Nephron (organoid): Measurements from ENCODE around the gene SHTN1.

Source experiments
- H3K27ac Mint-ChIP-seq, 3 experiments: 2 replicates each; pipeline ENCODE4 v1.8.0; 2020; ENCODE audit warnings: mixed read lengths in 3 of 3, mild to moderate bottlenecking in 2 of 3, moderate library complexity in 1 of 3
- H3K27me3 Mint-ChIP-seq: 2 replicates; pipeline ENCODE4 v1.8.0; 2021; ENCODE audit warnings: low read depth, mild to moderate bottlenecking, moderate library complexity, mixed read lengths
- H3K36me3 Mint-ChIP-seq: 2 replicates; pipeline ENCODE4 v1.8.0; 2020; ENCODE audit warnings: low read depth, mixed read lengths
- H3K4me1 Mint-ChIP-seq: 2 replicates; pipeline ENCODE4 v1.8.0; 2020; ENCODE audit warnings: mixed read lengths
- H3K4me3 Mint-ChIP-seq, 3 experiments: 2 replicates each; pipeline ENCODE4 v1.8.0; 2020; ENCODE audit warnings: mild to moderate bottlenecking in 3 of 3, mixed read lengths in 3 of 3, moderate library complexity in 2 of 3
- H3K9me3 Mint-ChIP-seq: 2 replicates; pipeline ENCODE4 v1.8.0; 2020; ENCODE audit warnings: mixed read lengths
- TF ChIP-seq, protein P1 (sequence below), 3 experiments: fragments of 200-600 bp; sonication (generic); IDR thresholded peaks; one replicate each; pipeline ENCODE4 v1.5.0; 2021; ENCODE audit warnings: antibody characterized with exemption in 3 of 3; ENCODE audit not compliant: unreplicated experiment in 3 of 3

The SHTN1 gene

GRCh38 chr10:117005527-117006055 lies 604 bp upstream of the SHTN1 start:
- Mint-ChIP-seq H3K4me1 (no peaks in the 10 kb centered on the region), H3K27me3 (peaks cover 25% of the 10 kb centered on the region), H3K4me3 (peak overlapping the region; percentile 87 to 93 (median 89)), H3K36me3 (no peaks in the 10 kb centered on the region), H3K27ac (no peak overlapping the region), H3K9me3 (no peaks in the 10 kb centered on the region)
- TF ChIP-seq, protein P1, sequence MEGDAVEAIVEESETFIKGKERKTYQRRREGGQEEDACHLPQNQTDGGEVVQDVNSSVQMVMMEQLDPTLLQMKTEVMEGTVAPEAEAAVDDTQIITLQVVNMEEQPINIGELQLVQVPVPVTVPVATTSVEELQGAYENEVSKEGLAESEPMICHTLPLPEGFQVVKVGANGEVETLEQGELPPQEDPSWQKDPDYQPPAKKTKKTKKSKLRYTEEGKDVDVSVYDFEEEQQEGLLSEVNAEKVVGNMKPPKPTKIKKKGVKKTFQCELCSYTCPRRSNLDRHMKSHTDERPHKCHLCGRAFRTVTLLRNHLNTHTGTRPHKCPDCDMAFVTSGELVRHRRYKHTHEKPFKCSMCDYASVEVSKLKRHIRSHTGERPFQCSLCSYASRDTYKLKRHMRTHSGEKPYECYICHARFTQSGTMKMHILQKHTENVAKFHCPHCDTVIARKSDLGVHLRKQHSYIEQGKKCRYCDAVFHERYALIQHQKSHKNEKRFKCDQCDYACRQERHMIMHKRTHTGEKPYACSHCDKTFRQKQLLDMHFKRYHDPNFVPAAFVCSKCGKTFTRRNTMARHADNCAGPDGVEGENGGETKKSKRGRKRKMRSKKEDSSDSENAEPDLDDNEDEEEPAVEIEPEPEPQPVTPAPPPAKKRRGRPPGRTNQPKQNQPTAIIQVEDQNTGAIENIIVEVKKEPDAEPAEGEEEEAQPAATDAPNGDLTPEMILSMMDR (IDR thresholded peaks at IDR 0.05; ENCODE audit: unreplicated experiment in 3 of 3) = peak in 2 of 3 experiments; percentile 18 to 28

GRCh38 chr10:117004227-117005025 lies 561 bp downstream of the SHTN1 start:
- H3K4me3 Mint-ChIP-seq = peak overlapping the region; percentile 92 to 93 (median 93)
- TF ChIP-seq, protein P1 (IDR thresholded peaks at IDR 0.05; ENCODE audit: unreplicated experiment in 3 of 3) = no peak
- H3K27ac Mint-ChIP-seq = peak overlapping the region; percentile 17 to 65 (median 40)
- no peaks in the 10 kb centered on the region for H3K9me3 Mint-ChIP-seq
- H3K4me1 Mint-ChIP-seq = no peaks in the 10 kb centered on the region
- H3K36me3 Mint-ChIP-seq = no peaks in the 10 kb centered on the region
- H3K27me3 Mint-ChIP-seq = peaks cover 23% of the 10 kb centered on the region

- Mint-ChIP-seq H3K36me3 (no peaks in the 10 kb centered on the region), H3K27me3 (peaks cover 18% of the 10 kb centered on the region), H3K4me1 (no peaks in the 10 kb centered on the region), H3K27ac (no peak overlapping the region), H3K9me3 (no peaks in the 10 kb centered on the region), H3K4me3 (peak overlapping the region; percentile 81 to 90 (median 85))
- TF ChIP-seq, protein P1 (IDR thresholded peaks at IDR 0.05; ENCODE audit: unreplicated experiment in 3 of 3) = no peak
Measured at GRCh38 chr10:117003336-117003735, 1.7 kb downstream of the SHTN1 start.

- H3K4me3 Mint-ChIP-seq = no peak overlapping the region
- H3K36me3 Mint-ChIP-seq = no peaks in the 10 kb centered on the region
- no peaks in the 10 kb centered on the region for H3K9me3 Mint-ChIP-seq
- H3K27me3 Mint-ChIP-seq = peaks cover 17% of the 10 kb centered on the region
- TF ChIP-seq, protein P1 (IDR thresholded peaks at IDR 0.05; ENCODE audit: unreplicated experiment in 3 of 3) = no peak
- H3K27ac Mint-ChIP-seq = no peak overlapping the region
- H3K4me1 Mint-ChIP-seq = peaks cover 4% of the 10 kb centered on the region
Measured at GRCh38 chr10:117002206-117002605, 2.8 kb downstream of the SHTN1 start.

DNA sequence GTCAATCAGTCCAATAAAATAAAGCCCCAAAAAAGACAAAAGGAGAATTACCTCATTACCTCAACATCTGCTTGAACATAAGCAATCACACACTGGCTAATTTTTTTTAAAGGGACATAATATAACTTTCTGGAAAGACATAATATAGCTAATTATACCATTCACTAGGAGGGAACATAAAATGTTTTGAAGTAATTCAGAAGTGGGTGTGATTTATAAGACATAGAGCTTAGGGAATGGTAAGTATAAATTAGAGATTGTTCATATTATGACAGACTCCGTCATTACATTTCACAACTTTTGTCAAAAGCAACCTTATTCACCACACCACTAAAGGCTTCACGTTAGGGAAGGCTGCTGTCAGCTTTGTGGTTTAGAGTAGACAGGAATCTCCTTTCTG lies 3.8 kb downstream of the SHTN1 start:
- H3K9me3 Mint-ChIP-seq = no peaks in the 10 kb centered on the region
- H3K27me3 Mint-ChIP-seq = peaks cover 17% of the 10 kb centered on the region
- H3K36me3 Mint-ChIP-seq = no peaks in the 10 kb centered on the region
- H3K4me3 Mint-ChIP-seq = no peak overlapping the region
- TF ChIP-seq, protein P1 (IDR thresholded peaks at IDR 0.05; ENCODE audit: unreplicated experiment in 3 of 3) = no peak
- no peak overlapping the region for H3K27ac Mint-ChIP-seq
- H3K4me1 Mint-ChIP-seq = peaks cover 14% of the 10 kb centered on the region
